ENCODE results near the gene ADM5. TPM values are rescaled to one million over a fixed set of nuclear protein-coding genes. Genes with fewer than 3 reads are reported as not detected.

The ADM5 gene
- polyA plus RNA-seq, 1 of the 3 experiments (the other 2 are of a cell fraction): 1.3 TPM

DNA sequence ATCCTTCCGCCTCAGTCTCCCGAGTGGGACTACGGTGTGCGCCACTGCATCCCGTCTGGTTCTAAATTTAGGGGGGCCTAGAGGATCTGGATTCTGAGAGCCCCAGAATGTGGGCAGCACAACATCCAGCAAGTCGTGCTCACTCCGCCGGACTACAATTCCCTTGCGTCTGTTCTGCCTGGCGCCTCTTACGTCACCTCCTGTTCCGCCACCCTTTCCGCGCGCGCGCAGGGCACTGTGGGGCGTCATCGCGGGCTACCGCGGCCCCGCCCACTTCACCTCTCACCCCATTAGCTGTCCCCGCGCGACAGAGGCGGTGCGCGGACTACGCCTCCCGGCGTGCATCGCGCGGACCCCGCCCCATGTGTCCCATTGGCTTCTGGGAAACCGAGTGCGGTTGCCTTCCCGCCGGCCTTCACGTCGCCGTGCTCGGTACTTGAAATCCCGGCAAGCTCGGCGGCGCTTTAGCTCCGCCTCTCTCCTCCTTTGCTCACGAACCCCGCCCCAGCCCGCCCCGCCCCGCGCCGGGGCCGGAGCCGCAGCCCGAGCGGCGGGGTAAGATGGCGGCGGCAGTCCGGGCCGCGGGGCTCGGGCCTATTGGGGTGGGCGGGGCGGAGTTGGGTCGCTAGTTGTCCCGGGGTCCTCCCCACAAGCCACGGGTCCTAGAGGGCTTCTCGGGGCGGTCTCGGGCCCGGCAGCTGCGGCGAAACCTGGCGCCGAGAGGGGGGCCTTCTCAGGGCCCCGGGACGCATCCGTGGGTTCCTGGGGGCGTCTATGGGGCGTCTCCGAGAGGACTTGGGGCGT lies 47.5 kb upstream of the ADM5 start, which contains the start of gene SCAF1:
Gene SCAF1 (plus strand): TSS at position 522 of the 804 bp plus-strand sequence. CDS start 2,818 bp downstream, outside the sequence.
- Histone ChIP-seq H3K9me2 (no peaks in the 10 kb centered on the region), H2AFZ (ENCODE audit: low read depth) (peak within 1 kb of the TSS; percentile 65; the same call in 1 of the 2 replicates), H3K9ac (peak within 1 kb of the TSS; percentile 100), H3K4me3 (ENCODE audit: low read depth in 2 of 2, low read length in 1 of 2) (peak within 1 kb of the TSS; percentile 100), H3K4me1 (ENCODE audit: control insufficient read depth in 1 of 2, insufficient read depth in 2 of 2, low read depth in 1 of 2, low read length in 1 of 2) (peaks cover 14 to 32% of the 10 kb centered on the region in 2 experiments), H3F3A (replicated peaks; ENCODE audit: insufficient read depth) (peaks cover 9% of the 10 kb centered on the region), H3K36me3 (replicated peaks in 1 of 2; ENCODE audit: control insufficient read depth in 1 of 2, insufficient read depth in 2 of 2, low read length in 1 of 2) (peaks cover 10 to 22% of the 10 kb centered on the region in 2 experiments), H4K20me1 (ENCODE audit: insufficient read depth) (peaks cover 16% of the 10 kb centered on the region), H3K27me3 (ENCODE audit: insufficient read depth) (no peaks in the 10 kb centered on the region), H3K27ac (ENCODE audit: low read depth in 2 of 2, low read length in 1 of 2) (peak within 1 kb of the TSS; percentile 99 to 100), H3K4me2 (peak within 1 kb of the TSS; percentile 100), H3K79me2 (ENCODE audit: insufficient read depth) (peaks cover 70% of the 10 kb centered on the region), H3K9me3 (no peaks in the 10 kb centered on the region)
- CTCF ChIA-PET: interaction anchor here (0.7 to 5.2 kb wide), 4 partner anchors 10 to 35 kb away, joined by 3 to 31 read pairs (median 14); partner anchors contain the start of gene PRMT1
- WGBS (ENCODE audit: low lambda C conversion rate): 2% methylated on average over 11 of the region's 87 CpGs
- POLR2A ChIA-PET: interaction anchor here (0.5 to 1.7 kb wide), 6 partner anchors 17 to 1489 kb away, joined by 3 to 5 read pairs (median 3); partner anchors contain the start of genes AKT1S1, RPS11 and TBC1D17
- peak; percentile 96 for DNase-seq
- TF ChIP-seq, protein P1, sequence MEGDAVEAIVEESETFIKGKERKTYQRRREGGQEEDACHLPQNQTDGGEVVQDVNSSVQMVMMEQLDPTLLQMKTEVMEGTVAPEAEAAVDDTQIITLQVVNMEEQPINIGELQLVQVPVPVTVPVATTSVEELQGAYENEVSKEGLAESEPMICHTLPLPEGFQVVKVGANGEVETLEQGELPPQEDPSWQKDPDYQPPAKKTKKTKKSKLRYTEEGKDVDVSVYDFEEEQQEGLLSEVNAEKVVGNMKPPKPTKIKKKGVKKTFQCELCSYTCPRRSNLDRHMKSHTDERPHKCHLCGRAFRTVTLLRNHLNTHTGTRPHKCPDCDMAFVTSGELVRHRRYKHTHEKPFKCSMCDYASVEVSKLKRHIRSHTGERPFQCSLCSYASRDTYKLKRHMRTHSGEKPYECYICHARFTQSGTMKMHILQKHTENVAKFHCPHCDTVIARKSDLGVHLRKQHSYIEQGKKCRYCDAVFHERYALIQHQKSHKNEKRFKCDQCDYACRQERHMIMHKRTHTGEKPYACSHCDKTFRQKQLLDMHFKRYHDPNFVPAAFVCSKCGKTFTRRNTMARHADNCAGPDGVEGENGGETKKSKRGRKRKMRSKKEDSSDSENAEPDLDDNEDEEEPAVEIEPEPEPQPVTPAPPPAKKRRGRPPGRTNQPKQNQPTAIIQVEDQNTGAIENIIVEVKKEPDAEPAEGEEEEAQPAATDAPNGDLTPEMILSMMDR (IDR thresholded peaks at IDR 0.05): no peak
- TF ChIP-seq ELF1 (IDR thresholded peaks at IDR 0.05) (peak; percentile 62), GABPA (IDR thresholded peaks at IDR 0.05; ENCODE audit: low read depth) (peak; percentile 93), CHD2 (IDR thresholded peaks at IDR 0.05; ENCODE audit: low read length, partially characterized antibody) (peak; percentile 97), NRF1 (IDR thresholded peaks at IDR 0.05; ENCODE audit: low read depth, low read length) (peak; percentile 68), POLR2AphosphoS5 (IDR thresholded peaks at IDR 0.05; ENCODE audit: low read depth, low read length) (peak; percentile 62), JUND (IDR thresholded peaks at IDR 0.05) (no peak), YY1 (IDR thresholded peaks at IDR 0.05; ENCODE audit: low read depth) (peak; percentile 86), RFX5 (IDR thresholded peaks at IDR 0.05; ENCODE audit: low read length) (no peak), RCOR1 (IDR thresholded peaks at IDR 0.05; ENCODE audit: low read length) (no peak), SIN3A (IDR thresholded peaks at IDR 0.05; ENCODE audit: borderline replicate concordance, low read depth, low read length) (peak; percentile 28; the same call in 1 of the 2 replicates), FOXJ3 (CRISPR knock-in tag; IDR thresholded peaks at IDR 0.05) (no peak), FOSL2 (IDR thresholded peaks at IDR 0.05; ENCODE audit: borderline replicate concordance, low read depth) (no peak), TAF1 (IDR thresholded peaks at IDR 0.05; ENCODE audit: borderline replicate concordance, low read depth, low read length) (peak; percentile 78; the same call in 1 of the 2 replicates), MEF2A (IDR thresholded peaks at IDR 0.05; ENCODE audit: borderline replicate concordance, low read depth) (no peak), RXRA (IDR thresholded peaks at IDR 0.05; ENCODE audit: borderline replicate concordance, low read depth) (no peak), SMC3 (IDR thresholded peaks at IDR 0.05; ENCODE audit: low read depth, low read length) (no peak)
- TF ChIP-seq, protein P2, sequence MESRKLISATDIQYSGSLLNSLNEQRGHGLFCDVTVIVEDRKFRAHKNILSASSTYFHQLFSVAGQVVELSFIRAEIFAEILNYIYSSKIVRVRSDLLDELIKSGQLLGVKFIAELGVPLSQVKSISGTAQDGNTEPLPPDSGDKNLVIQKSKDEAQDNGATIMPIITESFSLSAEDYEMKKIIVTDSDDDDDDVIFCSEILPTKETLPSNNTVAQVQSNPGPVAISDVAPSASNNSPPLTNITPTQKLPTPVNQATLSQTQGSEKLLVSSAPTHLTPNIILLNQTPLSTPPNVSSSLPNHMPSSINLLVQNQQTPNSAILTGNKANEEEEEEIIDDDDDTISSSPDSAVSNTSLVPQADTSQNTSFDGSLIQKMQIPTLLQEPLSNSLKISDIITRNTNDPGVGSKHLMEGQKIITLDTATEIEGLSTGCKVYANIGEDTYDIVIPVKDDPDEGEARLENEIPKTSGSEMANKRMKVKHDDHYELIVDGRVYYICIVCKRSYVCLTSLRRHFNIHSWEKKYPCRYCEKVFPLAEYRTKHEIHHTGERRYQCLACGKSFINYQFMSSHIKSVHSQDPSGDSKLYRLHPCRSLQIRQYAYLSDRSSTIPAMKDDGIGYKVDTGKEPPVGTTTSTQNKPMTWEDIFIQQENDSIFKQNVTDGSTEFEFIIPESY (IDR thresholded peaks at IDR 0.05; ENCODE audit: borderline replicate concordance, low read depth): peak; percentile 91
- TF ChIP-seq, protein P3, sequence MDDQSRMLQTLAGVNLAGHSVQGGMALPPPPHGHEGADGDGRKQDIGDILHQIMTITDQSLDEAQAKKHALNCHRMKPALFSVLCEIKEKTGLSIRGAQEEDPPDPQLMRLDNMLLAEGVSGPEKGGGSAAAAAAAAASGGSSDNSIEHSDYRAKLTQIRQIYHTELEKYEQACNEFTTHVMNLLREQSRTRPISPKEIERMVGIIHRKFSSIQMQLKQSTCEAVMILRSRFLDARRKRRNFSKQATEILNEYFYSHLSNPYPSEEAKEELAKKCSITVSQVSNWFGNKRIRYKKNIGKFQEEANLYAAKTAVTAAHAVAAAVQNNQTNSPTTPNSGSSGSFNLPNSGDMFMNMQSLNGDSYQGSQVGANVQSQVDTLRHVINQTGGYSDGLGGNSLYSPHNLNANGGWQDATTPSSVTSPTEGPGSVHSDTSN (IDR thresholded peaks at IDR 0.05): no peak
- TF ChIP-seq, protein P4, sequence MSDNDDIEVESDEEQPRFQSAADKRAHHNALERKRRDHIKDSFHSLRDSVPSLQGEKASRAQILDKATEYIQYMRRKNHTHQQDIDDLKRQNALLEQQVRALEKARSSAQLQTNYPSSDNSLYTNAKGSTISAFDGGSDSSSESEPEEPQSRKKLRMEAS (IDR thresholded peaks at IDR 0.05; ENCODE audit: low read depth): no peak
- TF ChIP-seq, protein P5, sequence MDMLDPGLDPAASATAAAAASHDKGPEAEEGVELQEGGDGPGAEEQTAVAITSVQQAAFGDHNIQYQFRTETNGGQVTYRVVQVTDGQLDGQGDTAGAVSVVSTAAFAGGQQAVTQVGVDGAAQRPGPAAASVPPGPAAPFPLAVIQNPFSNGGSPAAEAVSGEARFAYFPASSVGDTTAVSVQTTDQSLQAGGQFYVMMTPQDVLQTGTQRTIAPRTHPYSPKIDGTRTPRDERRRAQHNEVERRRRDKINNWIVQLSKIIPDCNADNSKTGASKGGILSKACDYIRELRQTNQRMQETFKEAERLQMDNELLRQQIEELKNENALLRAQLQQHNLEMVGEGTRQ (IDR thresholded peaks at IDR 0.05; ENCODE audit: borderline replicate concordance, low read depth, low read length): no peak
- TF ChIP-seq, protein P6, sequence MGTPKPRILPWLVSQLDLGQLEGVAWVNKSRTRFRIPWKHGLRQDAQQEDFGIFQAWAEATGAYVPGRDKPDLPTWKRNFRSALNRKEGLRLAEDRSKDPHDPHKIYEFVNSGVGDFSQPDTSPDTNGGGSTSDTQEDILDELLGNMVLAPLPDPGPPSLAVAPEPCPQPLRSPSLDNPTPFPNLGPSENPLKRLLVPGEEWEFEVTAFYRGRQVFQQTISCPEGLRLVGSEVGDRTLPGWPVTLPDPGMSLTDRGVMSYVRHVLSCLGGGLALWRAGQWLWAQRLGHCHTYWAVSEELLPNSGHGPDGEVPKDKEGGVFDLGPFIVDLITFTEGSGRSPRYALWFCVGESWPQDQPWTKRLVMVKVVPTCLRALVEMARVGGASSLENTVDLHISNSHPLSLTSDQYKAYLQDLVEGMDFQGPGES (IDR thresholded peaks at IDR 0.05; ENCODE audit: low read depth, low read length): 0 out of 2 replicates have a peak, but pooled peaks have one; percentile 20
- TF ChIP-seq, protein P7, sequence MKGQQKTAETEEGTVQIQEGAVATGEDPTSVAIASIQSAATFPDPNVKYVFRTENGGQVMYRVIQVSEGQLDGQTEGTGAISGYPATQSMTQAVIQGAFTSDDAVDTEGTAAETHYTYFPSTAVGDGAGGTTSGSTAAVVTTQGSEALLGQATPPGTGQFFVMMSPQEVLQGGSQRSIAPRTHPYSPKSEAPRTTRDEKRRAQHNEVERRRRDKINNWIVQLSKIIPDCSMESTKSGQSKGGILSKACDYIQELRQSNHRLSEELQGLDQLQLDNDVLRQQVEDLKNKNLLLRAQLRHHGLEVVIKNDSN (IDR thresholded peaks at IDR 0.05; ENCODE audit: borderline replicate concordance, low read depth): peak; percentile 58; the same call in 1 of the 2 replicates
